Glomerular endothelial cell (primary cell): ENCODE results near the gene TEX22. TPM values are rescaled to one million over a fixed set of nuclear protein-coding genes. Genes with fewer than 3 reads are reported as not detected.

Experiments
- DNase-seq: peaks from one replicate; pipeline ENCODE4 v3.0.0-alpha.2; 2011; ENCODE audit warnings: low read depth, low spot score; ENCODE audit errors: extremely low read depth
- total RNA-seq: library from RNA; depleted of rRNA; stranded (reverse); fragments of >200 nt; gene quantifications from 2 replicates; pipeline ENCODE4 v1.2.3, GENCODE V29; 2015

Gene TEX22
- total RNA-seq, 1 donor from 2014 or later = 0.18 TPM

DNA sequence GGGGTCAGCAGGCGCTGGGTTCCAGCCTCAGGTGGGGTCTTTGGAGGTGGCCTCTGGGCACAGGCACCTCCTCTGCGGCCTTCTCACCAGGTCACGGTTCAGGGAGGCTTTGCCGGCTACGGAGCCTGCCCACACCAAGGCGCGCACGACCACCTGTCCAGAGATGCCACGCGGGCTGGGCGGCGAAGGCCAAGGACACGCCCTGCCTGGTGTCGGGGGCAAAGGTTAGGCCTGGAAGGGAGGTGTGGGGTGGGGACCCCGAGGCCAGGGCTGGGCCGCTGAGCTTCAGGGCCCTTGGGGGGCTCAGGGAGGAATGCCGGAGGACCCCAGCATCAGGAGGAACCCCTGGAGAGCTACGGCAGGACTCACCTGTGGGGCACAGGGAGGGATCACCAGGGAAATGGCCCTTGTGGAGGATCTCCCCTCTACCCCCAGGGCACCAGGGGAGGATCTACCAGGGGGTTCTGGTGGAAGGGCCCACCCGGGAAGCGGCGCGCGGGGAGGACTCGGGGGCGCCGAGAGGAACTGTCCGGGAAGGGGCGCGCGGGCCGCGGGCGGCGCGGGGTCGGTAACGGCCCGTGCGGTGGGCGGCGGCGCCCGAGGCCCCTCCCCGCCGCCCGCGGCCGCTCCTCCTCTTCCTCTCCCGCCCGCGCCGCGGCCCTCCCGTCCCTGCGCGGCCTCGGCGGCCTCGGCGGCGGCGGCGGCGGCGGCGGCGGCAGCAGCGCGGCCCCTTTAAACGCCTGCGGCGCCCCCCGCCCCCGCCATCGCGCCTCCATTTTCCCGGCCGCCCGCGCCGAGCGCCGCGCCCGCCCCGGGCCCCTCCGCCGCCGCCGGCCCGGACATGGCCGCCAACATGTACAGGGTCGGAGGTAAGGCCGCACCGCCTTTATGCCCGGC lies 21.1 kb downstream of the TEX22 start, which contains the start of gene MTA1:
Gene MTA1 (plus strand): TSS at position 633 of the 897 bp plus-strand sequence. CDS start 209 bp downstream, at position 842.
- DNase-seq = no peak

DNA sequence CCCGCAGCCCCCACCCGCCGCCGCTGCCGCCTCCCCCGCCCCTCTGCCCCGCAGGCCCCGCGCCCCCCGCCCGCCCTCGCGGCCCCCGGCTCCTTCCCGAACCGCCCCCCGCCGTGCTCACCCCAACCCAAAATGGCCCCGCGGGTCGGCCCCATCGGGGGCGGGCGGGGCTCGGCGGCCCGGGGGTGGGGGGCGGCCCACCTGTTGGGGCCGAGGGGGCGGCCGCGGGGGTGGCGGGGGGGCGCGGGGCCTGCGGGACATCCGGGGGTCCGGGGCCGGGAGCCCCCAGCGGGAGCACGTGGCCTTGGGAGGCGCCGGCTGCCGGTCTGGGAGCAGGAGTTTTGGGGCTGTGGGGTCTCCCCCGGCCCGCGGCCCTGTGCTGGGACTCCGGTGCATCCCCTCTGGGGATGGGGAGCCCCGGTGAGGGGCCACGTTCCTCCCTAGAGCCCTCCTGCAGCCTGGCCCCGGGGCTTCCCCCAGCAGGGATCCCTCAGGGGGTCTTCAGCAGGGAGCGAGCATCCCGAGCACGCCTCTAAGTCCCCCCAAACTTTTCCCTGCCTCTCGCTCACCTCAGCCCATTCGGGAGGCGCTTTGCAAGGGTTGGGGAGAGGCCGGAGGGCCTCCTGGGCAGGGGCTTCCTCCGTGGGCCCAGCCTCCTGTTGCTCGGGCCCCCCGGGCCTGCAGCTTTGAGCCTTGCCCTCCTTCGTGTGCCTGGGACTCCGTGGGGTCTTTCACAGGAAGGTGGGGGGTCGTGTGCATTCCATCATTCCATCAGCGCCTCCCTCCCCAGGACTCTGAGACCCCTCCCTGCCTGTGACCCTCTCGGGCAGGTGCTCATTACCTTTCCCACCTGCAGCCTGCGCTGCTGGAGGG lies 22.0 kb downstream of the TEX22 start:
- DNase-seq = no peak

DNA sequence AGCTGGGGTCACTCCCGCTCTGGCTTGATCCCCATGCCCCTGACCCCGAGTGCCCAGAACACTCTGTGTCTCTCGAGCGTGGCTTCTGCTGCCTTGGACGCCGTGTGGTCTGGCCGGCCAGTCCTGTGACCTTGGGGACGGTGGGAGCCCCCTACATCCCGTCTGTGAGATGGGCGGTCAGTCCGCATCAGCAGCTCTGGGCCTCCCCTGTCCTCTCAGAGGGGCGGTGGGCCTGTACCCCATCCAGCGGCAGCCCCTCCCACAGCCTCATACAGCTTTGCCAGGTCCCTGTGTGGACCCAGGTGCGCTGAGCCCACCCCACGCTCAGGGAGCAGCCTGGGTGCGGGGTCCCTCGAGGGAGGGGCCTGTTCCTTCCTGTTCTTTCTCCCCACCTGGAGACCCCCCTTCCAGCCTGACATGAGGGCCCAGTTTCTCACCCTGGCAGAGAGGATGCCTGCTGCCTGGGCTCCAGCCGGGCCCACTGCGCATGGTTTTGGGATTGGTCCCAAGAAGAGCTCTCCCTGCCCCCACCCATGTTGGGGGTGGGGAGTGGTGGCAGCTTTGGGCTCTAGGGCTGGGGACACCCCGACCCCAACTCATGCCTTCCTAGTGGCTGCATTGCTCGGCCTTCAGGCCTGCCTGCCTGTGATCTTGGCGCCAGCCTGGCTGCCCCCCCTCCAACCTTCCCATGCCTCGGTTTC lies 22.8 kb downstream of the TEX22 start:
- no peak for DNase-seq

DNA sequence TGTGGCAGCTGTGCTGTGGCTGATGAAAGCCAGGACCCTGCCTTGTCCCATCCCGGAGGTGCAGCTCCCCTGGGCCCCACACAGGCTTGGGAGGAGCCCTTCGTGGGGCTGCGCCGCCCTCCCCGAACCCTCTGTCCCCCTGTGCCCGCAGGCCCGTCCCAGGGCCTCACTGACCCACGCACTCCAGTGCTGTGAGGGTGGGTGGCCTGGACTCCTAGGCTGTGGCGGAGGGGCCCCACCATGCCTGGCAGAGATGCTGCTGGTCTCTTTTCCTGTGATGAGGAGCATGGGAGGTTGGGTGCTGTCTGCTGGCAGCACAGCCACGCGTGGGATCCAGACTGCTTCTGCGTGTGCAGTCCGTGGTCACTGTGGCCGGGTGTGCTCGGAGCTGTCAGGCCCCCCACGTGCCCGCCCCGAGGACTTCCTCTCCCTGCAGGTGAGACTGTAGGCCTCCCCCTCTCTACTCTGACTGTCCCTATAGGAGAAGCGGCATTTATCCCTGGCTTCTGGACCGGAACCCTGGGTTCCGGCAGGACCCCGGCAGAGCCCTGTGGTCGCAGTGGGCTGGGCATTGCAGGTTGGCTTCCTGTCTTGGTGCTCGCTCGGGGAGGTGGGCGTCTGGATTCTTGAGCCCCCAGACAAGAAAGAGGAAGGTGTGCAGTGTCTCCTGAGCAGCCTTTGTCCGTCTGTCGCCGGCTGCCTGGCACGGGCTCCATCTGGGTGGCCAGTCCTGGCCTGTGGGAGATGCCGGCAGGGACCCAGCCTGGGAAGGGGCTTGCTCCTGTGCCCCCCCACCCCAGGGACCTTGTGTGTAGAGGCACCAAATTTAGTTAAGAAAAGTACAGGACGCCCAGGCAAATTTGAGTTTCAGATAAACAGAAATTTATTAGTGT lies 23.6 kb downstream of the TEX22 start:
- DNase-seq = no peak

DNA sequence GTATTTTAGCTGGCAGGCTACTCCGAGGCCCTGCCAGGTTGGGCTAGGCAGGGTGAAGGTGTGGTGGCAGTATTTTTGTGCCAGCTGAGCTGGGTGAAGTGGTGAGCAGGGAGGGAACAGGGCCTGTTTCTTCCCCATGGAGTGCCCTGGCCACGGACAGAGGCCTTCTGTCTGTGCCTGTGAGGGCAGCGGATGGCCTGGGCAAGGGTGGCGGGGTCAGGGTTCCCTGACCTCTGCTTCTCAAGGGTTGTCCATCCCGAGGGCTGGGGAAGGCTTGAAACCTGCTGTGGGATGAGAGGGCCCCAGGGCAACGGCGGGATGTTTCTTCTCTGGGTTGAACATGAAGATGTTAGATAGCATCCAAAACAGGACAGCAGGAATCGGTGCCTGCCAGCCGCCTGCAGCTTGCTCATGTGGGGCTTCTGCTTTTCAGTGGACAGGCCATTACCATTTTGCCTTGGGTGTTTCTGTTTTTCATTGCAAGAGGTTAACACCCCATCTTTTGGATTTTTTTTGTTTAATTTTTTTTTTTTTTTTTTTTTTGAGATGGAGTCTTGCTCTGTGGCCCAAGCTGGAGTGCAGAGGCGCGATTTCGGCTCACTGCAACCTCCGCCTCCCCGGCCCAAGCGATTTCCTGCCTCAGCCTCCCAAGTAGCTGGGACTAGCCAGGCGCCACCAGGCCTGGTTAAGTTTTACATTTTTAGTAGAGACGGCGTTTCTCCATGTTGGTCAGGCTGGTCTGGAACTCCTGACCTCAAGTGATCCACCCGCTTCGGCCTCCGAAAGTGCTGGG lies 24.6 kb downstream of the TEX22 start:
- DNase-seq = no peak

DNA sequence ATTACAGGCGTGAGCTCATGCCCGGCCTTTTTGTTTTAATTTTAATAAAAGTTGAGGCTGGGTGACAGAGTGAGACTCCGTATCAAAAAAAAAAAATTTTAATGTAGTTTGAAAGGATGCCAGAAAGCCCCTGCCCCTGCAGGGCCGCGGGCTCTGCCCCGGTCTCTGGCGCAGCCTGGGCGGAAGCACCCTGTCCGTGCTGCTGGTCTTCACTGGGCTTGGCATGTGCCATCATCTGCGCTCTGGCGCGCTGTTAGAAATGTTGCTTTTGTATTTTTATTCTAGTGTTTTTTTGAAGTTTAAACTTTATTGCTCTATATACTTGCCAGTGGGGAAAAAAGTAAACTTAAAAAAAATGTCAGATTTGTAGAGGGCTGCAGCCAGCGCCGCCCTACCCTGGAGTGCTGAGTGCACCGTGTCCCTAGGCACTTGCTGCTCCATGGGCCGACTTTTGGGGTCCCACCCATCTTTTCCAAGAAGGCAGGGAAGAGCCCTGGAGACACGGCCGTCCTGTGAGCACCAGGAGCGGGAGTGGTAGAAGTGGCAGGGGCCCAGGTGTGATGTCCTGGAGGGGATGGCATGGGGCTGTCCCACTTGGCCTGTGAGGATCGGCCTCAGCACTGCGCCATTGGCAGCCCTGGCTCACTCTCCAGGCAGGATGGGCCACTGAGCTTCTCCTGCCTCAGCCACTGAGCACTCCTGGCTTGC lies 25.3 kb downstream of the TEX22 start:
- DNase-seq = no peak

DNA sequence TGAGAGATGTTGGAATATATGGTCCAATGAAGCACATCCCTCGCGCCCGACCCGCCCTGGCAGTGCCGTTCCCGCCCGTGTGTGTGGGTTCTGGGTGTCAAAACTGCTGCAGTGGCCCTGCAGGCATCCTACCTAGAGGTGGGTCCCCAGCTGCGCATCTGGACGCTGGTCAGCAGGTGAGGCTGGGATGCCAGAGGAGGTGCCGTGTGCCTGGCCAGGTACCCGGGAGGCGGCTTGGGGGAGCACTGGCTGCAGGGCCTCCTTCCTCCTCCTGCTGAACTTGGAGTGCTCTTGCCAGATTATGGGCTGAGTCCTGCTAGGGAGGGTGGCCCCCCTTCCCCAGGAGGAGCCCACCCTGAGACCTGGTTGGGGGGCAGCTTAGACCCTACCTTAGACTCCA lies 26.5 kb downstream of the TEX22 start:
- no peak for DNase-seq

DNA sequence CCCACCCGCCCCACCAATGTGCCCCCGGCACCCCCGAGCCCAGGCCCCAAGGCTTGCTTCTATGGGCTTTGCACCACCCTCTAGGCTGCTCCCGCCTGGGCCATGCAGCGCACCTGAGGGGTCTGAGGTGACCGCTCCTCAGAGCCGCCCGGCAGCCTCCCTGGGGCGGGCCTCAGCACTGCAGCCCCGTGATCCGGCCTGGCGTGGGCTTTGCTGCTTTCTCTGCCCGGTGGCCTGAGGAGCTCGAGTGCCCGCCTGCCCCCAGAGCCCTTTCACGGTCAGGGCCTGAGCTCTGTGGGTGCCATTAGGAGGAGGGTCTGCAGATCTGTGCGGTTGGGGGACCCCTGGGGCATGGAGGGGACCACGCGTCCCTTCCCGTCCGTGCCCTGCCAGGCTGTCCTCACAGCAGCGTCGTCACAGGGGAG lies 27.5 kb downstream of the TEX22 start:
- DNase-seq = no peak

DNA sequence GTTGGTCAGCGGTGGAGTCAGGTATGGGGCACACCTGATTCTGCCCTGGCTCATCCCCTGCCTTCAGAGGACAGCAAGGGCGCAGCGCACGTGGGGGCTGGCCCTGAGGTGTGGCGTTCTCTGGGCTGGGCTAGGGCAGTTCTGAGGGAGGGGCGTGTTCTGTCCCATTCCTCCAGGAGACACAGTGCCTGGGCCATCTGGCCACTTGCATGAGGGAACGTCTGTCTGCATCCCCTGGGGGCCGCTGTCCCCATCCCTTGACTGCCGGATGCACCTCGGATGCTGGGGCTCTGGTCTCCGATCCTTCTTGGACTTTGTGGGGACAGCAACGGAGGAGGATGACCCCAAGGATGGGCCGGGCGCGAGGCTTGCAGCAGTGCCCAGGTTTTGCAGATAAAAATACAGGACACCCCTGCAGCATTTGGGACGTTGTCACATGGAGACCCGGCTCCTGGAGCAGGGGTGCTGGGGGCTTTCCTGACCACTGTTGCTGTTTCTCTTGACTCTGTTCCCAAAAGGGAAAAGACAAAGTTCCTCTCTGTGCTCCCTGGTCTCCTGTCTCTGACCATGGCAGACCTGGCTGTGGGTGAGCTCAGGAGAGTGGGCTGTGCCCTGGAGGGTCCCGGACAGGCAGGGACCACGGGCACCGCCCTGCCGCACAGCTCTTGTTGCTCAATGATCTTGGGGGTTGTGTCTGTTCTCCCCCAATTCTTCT lies 28.2 kb downstream of the TEX22 start:
- DNase-seq = no peak

DNA sequence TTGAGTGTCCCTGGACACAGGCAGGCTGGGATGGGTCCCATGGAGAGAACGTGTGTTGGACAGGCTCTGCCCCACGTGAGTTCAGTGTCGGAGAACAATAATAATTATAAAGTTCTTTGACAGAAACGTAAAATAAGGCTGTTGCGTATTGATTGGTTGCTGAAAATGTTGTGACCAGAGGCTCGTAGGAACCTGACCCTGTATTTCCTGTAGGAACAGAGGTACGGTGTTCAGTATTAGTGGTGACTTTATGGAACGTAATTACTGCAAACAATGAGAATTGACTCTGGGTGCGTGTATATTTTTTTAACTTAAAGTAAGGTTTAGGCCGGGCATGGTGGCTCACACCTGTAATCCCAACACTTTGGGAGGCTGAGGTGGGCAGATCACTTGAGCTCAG lies 29.1 kb downstream of the TEX22 start:
- no peak for DNase-seq

DNA sequence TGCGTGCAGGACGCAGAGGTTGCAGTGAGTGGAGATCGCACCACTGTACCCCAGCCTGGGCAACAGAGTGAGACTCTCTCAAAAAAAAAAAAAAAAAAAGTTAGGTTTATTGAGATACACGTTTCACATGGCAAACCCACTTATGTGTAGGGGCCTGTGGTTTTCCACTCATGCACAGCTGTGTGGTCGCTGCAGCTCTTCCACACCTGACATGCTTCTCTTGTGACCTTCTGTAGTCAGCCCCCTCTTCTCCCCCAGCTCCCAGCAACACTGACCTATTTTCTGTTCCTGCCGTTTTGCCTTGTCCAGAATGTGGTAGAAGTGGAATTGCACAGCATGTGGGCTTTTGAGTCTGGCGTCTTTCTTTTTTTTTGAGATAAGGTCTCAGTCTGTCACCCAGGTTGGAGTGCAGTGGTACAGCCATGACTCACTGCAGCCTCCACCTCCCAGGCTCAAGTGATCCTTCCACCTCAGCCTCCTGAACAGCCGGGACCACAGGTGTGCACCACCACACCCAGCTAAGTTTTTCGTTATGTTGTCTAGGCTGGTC lies 29.7 kb downstream of the TEX22 start:
- DNase-seq = no peak

DNA sequence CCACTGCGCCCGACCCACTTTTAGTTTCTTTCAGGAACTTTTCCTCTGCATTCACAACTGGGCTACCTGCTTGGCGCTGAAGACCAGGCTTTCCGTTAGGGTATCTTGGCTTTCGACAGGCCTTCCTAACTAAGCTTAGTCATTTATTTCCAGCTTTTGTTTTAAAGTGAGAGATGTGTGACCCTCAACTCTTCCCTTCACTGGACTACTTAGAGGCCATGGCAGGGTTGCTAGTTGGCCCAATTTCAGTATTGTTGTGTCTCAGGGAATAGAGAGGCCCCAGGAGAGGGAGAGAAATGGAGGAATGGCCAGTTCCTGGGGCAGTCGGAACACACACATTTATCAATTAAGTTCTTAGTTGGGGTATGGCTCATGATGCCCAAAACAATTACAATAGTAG lies 31.7 kb downstream of the TEX22 start:
- DNase-seq = peak; percentile 60

DNA sequence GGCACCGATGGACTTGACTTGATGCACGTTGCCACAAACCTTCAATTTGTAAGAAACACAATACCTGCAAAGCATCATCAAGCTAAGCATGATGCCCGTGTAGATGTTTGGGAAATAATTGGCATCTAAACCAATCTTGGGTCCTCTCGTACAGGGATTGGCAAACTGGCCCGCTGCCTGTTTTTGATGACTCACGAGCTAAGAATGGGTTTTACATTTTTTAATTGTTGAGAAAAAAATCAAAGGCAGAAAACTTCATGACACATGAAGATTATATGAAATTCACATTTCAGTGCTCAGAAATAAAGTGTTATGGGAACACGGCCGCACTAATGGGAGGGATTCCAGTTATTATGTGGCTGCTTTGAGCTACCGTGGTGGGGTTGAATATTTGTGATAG lies 32.2 kb downstream of the TEX22 start:
- peak; percentile 82 for DNase-seq

DNA sequence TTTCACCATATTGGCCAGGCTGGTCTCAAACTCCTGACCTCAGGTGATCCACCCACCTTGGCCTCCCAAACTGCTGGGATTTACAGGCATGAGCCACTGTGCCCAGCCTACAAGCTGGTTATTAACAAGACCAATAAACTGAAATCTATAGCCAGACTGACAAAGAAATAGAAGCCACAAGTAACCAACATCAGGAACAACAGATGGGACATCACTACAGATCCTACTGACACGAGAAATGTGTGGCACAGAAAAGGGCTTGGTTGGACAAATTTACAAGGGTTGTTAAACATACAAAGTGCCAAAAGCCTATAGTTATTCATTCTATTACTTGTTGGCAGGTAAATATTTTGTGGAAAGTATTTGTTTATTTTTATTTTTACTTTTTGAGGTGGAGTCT lies 32.9 kb downstream of the TEX22 start:
- DNase-seq = no peak

DNA sequence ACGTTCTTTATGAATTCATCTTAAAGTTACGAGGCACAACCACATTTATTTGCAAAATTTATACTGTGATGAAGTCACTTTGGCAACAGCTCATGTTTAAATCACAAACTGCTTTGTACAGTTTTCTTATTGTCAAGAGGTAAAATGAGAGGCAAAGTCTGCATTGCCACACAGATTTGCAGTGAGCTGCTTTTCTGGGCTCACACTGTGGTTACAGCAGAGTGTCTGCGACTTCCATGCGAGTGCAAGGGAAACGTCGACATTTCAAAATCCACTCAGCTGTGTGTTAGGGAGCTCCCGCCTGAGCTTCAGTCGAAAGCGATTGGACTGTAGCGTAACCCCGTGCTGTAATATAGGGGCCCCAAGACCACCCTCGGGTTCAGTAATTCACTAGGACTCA lies 34.3 kb downstream of the TEX22 start:
- DNase-seq = no peak

DNA sequence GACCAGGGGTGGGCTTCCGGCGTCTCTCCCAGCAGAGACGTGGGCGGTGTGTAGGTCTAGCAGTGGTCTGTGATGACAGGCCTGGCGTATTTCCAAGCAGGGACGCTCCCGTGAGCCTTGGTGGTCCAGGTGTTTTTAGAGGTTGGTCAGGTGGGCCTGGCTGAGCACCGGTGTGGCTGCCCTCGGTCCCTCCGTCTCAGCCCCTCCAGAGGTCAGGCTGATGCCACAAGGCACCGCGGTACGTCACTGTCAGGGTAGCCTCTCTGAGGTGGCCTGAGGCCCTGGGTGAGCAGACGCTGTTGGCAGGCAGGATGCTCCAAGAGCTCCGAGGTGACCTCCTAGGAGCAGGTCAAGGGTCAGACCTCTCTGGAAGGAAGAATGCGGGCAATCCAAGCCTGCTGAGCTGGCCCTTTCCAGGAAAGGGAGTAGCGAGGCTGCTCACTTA lies 34.8 kb downstream of the TEX22 start:
- no peak for DNase-seq

DNA sequence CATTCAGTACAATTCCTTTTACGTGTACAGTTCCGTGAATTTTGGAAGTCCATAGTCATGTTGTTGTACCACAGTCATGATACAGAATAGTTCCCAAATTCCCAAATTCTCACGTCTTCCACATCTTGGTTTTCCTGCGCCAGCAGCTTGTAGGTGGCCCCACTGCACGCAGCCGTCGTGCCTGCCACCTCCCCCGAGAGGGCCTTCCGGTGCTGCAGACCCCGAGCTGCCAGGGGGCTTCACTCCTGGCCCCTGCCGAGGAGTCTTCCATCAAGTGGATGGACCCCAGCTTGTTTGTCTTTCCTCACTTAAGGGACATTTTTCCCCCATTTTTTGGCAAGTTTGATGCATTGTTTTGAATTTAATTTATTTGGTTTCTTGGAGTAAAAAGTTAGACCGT lies 38.1 kb downstream of the TEX22 start:
- no peak for DNase-seq
